H1 (cell line): ENCODE results near the gene CWC27.

ENCODE experiments used
- POLR2A ChIP-seq, 2 experiments: IDR thresholded peaks; 1 replicate in 1 of 2; 2 replicates in 1 of 2; pipeline ENCODE4 v1.6.1; 2011; ENCODE audit warnings: low read depth in 2 of 2, low read length in 2 of 2, mild to moderate bottlenecking in 2 of 2; ENCODE audit errors: control extremely low read depth in 1 of 2
- POU5F1 ChIP-seq: IDR thresholded peaks from 2 replicates; pipeline ENCODE4 v1.6.1; 2011; ENCODE audit warnings: low read depth, mild to moderate bottlenecking, low read length, moderate library complexity

GRCh38 chr5:65055938-65056337, 287.2 kb downstream of the CWC27 start:
- TF ChIP-seq POU5F1 (no peak), POLR2A (IDR thresholded peaks at IDR 0.05; ENCODE audit: control extremely low read depth in 1 of 2, low read depth in 2 of 2, low read length in 2 of 2) (no peak)
